OCI-LY1 (cell line): ENCODE data around the gene FOXK1.

Experiments
- H2AFZ ChIP-seq: fragments of 200-600 bp; sonication (generic), shearing (Covaris generic); 2 replicates; pipeline ENCODE4 v1.6.0; 2014; ENCODE audit warnings: antibody characterized with exemption, mild to moderate bottlenecking, low read length
- H3F3A ChIP-seq: fragments of 200-600 bp; sonication (generic), shearing (Covaris generic); 2 replicates; pipeline ENCODE4 v1.6.0; 2014; ENCODE audit warnings: mild to moderate bottlenecking, antibody characterized with exemption, low read length, moderate library complexity; ENCODE audit not compliant: insufficient read depth
- H3K27ac ChIP-seq: fragments of 200-600 bp; sonication (generic); 2 replicates; pipeline ENCODE4 v1.5.1; 2014; ENCODE audit warnings: low read length, mixed run types, mild to moderate bottlenecking, low read depth; ENCODE audit not compliant: poor library complexity, severe bottlenecking
- H3K27me3 ChIP-seq: fragments of 200-600 bp; sonication (generic); 2 replicates; pipeline ENCODE4 v1.6.0; 2014; ENCODE audit warnings: antibody characterized with exemption, mild to moderate bottlenecking, low read length, moderate library complexity; ENCODE audit not compliant: insufficient read depth
- H3K36me3 ChIP-seq: fragments of 200-600 bp; sonication (generic); 2 replicates; pipeline ENCODE4 v1.6.1; 2014; ENCODE audit warnings: mild to moderate bottlenecking, antibody characterized with exemption, low read length, moderate library complexity, mixed read lengths; ENCODE audit not compliant: insufficient read depth
- H3K4me1 ChIP-seq: fragments of 200-600 bp; sonication (generic); 2 replicates; pipeline ENCODE4 v1.5.1; 2014; ENCODE audit warnings: mild to moderate bottlenecking, low read length, moderate library complexity; ENCODE audit not compliant: insufficient read depth, severe bottlenecking
- H3K4me2 ChIP-seq: fragments of 200-600 bp; sonication (generic), shearing (Covaris generic); 2 replicates; pipeline ENCODE4 v1.6.1; 2014; ENCODE audit warnings: low read length
- H3K4me3 ChIP-seq: fragments of 200-600 bp; sonication (generic); 2 replicates; pipeline ENCODE4 v1.5.1; 2014; ENCODE audit warnings: low read length, low read depth, mild to moderate bottlenecking, mixed read lengths; ENCODE audit not compliant: poor library complexity, severe bottlenecking
- H3K79me2 ChIP-seq: fragments of 200-600 bp; shearing (Covaris generic); 2 replicates; pipeline ENCODE4 v1.6.1; 2016; ENCODE audit warnings: mixed run types, low read length, mixed read lengths; ENCODE audit not compliant: insufficient read depth
- H3K9ac ChIP-seq: fragments of 200-600 bp; sonication (generic), shearing (Covaris generic); 2 replicates; pipeline ENCODE4 v1.6.1; 2014; ENCODE audit warnings: mild to moderate bottlenecking, low read length, mixed read lengths
- H3K9me2 ChIP-seq: fragments of 200-600 bp; sonication (generic), shearing (Covaris generic); 2 replicates; pipeline ENCODE4 v1.6.1; 2014; ENCODE audit warnings: low read depth, mild to moderate bottlenecking, low read length, mixed read lengths
- H3K9me3 ChIP-seq: fragments of 200-600 bp; shearing (Covaris generic); 2 replicates; pipeline ENCODE4 v1.6.1; 2014; ENCODE audit warnings: low read length, mixed read lengths
- H4K20me1 ChIP-seq: fragments of 200-600 bp; sonication (generic), shearing (Covaris generic); 2 replicates; pipeline ENCODE4 v1.6.0; 2016; ENCODE audit warnings: mild to moderate bottlenecking, low read length; ENCODE audit not compliant: insufficient read depth
- EZH2 ChIP-seq: fragments of 200-600 bp; sonication (generic), shearing (Covaris generic); IDR thresholded peaks from 2 replicates; pipeline ENCODE4 v1.8.0; 2017; ENCODE audit warnings: borderline replicate concordance, mixed run types, mild to moderate bottlenecking, antibody characterized with exemption, low read length, moderate library complexity, mixed read lengths
- TF ChIP-seq, protein P1 (sequence below): fragments of 200-600 bp; sonication (generic), shearing (Covaris generic); IDR thresholded peaks from 2 replicates; pipeline ENCODE4 v1.5.1; 2017; ENCODE audit warnings: mild to moderate bottlenecking, antibody characterized with exemption, low read length, moderate library complexity, mixed read lengths

The FOXK1 gene

DNA sequence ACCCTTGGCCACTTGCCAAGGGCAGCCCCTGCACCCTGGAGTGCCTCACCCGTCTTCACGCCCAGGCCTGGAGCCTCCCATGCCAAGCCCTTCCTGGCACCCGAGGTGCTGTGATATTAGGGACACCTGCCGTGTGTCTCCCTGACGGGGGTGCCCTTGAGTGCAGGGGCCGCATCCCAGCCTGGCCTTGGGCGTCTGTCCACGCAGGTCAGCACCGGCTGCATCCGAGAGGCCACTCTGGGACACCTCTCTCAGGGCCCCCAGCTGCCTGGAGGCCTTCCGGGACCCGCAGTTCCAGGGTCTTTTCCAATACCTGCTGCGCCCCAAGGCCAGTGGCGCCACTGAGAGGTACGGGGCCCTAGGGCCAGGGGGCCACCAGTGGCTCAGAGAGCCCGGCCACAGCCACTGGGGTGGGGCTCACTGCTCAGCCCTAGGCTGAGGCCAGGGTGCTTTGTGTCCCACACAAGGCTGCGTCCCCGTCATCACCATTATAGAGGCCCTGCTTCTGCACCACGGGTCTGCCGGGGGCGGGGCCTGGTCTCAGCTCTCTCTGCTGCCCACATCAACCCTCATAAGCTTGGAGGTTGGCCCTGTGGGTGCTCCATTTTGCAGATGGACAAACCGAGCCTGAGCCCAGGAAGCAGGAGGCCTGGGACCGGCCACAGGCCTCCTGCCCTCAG is 106.0 kb downstream of the FOXK1 start:
- H3F3A ChIP-seq = no peaks in the 10 kb centered on the region
- H3K4me2 ChIP-seq = no peak overlapping the region
- peaks cover 61% of the 10 kb centered on the region for H3K36me3 ChIP-seq
- no peaks in the 10 kb centered on the region for H3K4me1 ChIP-seq
- H4K20me1 ChIP-seq = no peaks in the 10 kb centered on the region
- H3K4me3 ChIP-seq = no peak overlapping the region
- H3K9me3 ChIP-seq = no peaks in the 10 kb centered on the region
- TF ChIP-seq, protein P1, sequence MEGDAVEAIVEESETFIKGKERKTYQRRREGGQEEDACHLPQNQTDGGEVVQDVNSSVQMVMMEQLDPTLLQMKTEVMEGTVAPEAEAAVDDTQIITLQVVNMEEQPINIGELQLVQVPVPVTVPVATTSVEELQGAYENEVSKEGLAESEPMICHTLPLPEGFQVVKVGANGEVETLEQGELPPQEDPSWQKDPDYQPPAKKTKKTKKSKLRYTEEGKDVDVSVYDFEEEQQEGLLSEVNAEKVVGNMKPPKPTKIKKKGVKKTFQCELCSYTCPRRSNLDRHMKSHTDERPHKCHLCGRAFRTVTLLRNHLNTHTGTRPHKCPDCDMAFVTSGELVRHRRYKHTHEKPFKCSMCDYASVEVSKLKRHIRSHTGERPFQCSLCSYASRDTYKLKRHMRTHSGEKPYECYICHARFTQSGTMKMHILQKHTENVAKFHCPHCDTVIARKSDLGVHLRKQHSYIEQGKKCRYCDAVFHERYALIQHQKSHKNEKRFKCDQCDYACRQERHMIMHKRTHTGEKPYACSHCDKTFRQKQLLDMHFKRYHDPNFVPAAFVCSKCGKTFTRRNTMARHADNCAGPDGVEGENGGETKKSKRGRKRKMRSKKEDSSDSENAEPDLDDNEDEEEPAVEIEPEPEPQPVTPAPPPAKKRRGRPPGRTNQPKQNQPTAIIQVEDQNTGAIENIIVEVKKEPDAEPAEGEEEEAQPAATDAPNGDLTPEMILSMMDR = no peak
- TF ChIP-seq EZH2 = no peak
- no peak overlapping the region for H2AFZ ChIP-seq
- H3K79me2 ChIP-seq = no peaks in the 10 kb centered on the region
- H3K27ac ChIP-seq = no peak overlapping the region
- no peaks in the 10 kb centered on the region for H3K9me2 ChIP-seq
- no peaks in the 10 kb centered on the region for H3K27me3 ChIP-seq
- no peak overlapping the region for H3K9ac ChIP-seq

DNA sequence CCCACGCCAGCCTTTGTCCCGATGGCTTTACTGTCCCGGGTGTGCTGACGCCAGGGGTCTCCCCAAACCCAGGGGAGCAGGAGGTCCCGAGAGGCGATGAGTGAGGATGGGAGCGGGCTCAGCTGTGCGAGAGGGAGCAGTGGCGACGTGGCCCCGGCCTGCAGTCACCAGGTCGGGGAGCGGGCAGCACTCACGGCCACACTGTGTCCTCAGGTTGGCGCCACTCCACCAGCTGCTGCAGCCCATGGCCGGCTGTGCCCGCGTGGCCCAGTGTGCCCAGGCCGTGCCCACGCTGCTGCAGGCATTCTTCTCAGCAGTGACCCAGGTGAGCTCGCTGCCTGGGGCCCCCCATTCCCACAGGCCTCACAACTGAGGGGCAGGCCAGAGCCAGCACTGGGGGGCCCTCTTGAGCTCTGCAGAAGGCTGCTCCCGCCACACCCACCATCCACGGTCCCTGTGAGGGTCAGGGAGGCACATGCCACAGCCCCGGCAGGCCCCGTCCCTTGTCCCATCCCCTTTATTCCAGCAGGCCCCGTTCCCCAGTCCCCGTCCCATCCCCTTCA is 106.6 kb downstream of the FOXK1 start:
- H3K9ac ChIP-seq = no peak overlapping the region
- H4K20me1 ChIP-seq = no peaks in the 10 kb centered on the region
- H3F3A ChIP-seq = no peaks in the 10 kb centered on the region
- no peak overlapping the region for H3K4me3 ChIP-seq
- H3K36me3 ChIP-seq = peaks cover 58% of the 10 kb centered on the region
- H3K79me2 ChIP-seq = no peaks in the 10 kb centered on the region
- H3K4me1 ChIP-seq = no peaks in the 10 kb centered on the region
- no peak overlapping the region for H3K4me2 ChIP-seq
- no peak overlapping the region for H2AFZ ChIP-seq
- H3K9me2 ChIP-seq = no peaks in the 10 kb centered on the region
- TF ChIP-seq, protein P1 = no peak
- no peak for TF ChIP-seq EZH2
- H3K27me3 ChIP-seq = no peaks in the 10 kb centered on the region
- no peak overlapping the region for H3K27ac ChIP-seq
- no peaks in the 10 kb centered on the region for H3K9me3 ChIP-seq

DNA sequence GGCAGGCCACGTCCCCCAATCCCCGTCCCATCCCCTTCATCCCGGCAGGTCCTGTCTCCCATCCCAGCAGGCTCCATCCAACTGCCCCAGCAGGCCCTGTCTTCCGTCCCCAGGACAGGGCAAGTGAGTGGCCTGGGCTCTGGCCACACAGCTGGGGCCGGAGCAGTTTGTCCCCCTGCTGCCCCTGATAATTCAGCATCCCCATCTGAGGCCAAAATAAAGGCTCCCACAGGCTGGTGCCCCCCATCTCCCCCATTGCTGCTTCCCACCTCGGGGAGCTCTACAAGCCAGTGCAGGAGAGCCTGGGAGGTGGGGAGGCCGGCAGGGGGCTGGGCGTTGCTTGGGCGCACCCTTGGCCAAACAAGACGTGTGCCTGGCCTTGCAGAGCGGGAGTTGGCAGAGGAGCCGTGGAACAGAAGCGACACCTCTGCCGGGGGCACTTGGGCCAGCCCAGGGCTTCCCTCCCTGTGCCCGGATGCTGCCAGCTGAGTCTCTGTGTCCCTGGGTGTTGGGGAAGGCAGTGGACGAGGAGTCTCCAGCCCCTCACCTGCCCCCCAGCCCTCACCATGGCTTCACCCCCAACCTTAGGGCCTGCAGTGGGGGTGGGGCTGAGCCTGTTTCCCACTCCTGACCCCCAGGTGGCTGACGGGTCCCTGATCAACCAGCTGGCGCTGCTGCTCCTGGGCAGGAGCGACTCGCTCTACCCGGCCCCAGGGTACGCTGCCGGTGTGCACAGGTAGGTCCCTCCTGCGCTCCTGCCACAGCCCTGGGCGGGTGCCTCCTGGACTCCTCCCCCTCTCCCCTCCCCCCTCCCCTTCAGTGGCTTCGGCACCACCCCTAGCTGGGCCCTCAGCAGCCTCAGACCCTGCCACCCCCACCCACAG is 107.3 kb downstream of the FOXK1 start:
- no peaks in the 10 kb centered on the region for H3K27me3 ChIP-seq
- H3K36me3 ChIP-seq = peaks cover 50% of the 10 kb centered on the region
- H3K27ac ChIP-seq = no peak overlapping the region
- no peak overlapping the region for H3K4me3 ChIP-seq
- no peak for TF ChIP-seq EZH2
- TF ChIP-seq, protein P1 = no peak
- no peaks in the 10 kb centered on the region for H3K9me2 ChIP-seq
- no peak overlapping the region for H3K4me2 ChIP-seq
- H3K79me2 ChIP-seq = no peaks in the 10 kb centered on the region
- H3K4me1 ChIP-seq = no peaks in the 10 kb centered on the region
- H3K9me3 ChIP-seq = no peaks in the 10 kb centered on the region
- no peak overlapping the region for H2AFZ ChIP-seq
- H4K20me1 ChIP-seq = no peaks in the 10 kb centered on the region
- H3F3A ChIP-seq = no peaks in the 10 kb centered on the region
- no peak overlapping the region for H3K9ac ChIP-seq
